GM18909 (cell line): ENCODE results near the gene ALOX15B.
A peak's percentile ranks its signal among the peaks of the same experiment; 100 is the strongest.
"Not testable (repeated sequence)": the region's sequence is repeated elsewhere in the genome, so short reads cannot be mapped to it uniquely, and the experiment has no call there.

Experiments used
- ATAC-seq: cut with Tn5 transposase; IDR thresholded peaks from one replicate; pipeline ENCODE4 v1.9.1; 2021; ENCODE audit warnings: mild to moderate bottlenecking; ENCODE audit not compliant: unreplicated experiment, poor library complexity

The ALOX15B gene

GRCh38 chr17:8076502-8077266 is 37.8 kb downstream of the ALOX15B start:
- no peak for ATAC-seq

GRCh38 chr17:8077939-8078338 is 39.1 kb downstream of the ALOX15B start:
- ATAC-seq, result not testable (repeated sequence)

GRCh38 chr17:8079291-8080207 is 40.7 kb downstream of the ALOX15B start:
- peak; percentile 60 for ATAC-seq

DNA sequence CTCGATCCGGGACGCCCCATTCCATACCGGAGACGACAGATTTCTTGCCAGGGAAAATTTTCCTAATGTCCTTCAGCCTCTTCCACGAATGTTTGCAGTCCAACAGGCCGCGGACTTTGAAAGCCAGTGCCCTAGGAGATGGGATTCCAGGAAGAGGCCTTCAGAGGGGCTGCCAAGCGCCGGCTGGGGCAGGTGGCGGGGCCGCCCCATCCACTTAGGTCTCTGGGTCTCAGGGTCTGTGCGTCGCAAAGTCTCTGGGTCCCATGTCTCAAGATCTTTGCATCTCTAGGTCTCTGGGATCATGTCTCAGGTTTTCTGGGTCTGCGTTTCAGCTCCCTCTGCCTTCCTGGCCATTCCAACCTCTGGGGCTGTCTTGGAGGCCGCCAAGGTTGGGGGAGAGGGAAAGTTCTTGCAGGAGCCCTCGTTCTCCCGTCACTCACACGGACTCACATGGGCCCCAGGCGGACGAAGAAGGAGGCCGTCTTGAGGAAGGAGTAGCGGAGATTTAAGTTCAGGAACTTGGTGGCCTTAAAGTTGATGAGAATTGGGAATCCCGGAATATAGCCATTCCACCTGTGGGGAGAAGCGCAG is 41.4 kb downstream of the ALOX15B start:
- ATAC-seq, result no peak

DNA sequence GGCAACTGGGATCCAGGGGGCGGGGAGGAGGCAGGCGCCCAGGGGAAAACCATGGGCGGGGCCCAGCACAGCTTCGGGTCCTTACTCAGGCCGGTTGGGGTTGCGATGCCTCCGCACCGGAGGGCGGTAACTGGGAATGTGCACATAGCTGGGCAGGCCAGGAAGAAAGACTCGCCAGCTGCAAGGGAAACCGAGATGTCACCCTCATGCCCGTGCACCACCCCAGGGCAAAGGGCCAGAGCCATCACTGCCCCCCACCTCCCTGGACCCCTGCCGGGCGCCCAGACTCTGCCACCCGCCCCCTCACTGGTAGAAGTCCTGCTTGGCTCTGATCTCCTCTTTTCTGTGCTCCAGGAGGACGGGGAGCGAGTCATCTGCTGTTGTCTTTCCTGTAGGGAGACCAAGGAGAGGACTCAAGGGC is 42.0 kb downstream of the ALOX15B start:
- no peak for ATAC-seq

GRCh38 chr17:8081876-8082275 is 43.0 kb downstream of the ALOX15B start:
- no peak for ATAC-seq

- ATAC-seq, result no peak
Measured at GRCh38 chr17:8082292-8082691, 43.4 kb downstream of the ALOX15B start.

DNA sequence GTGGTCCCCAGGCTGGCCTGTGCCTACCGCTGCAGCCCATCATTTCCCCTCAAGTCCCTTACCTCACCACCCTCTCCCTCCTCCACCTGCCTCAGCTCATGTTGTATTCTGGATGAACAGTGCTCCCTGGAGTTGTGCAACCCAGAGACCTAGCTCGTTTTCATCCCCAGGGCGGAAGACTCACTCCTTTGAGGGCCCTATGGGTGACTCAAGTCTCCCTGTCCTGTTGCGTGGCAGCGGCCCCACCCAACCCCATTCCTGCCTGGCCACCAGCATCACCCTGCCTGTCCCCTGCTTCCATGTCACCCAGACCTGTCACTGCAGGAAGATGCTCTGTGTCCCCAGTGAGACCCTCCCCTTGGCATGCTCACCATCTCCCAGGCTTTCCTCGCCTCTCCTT is 45.4 kb downstream of the ALOX15B start:
- ATAC-seq, result no peak

DNA sequence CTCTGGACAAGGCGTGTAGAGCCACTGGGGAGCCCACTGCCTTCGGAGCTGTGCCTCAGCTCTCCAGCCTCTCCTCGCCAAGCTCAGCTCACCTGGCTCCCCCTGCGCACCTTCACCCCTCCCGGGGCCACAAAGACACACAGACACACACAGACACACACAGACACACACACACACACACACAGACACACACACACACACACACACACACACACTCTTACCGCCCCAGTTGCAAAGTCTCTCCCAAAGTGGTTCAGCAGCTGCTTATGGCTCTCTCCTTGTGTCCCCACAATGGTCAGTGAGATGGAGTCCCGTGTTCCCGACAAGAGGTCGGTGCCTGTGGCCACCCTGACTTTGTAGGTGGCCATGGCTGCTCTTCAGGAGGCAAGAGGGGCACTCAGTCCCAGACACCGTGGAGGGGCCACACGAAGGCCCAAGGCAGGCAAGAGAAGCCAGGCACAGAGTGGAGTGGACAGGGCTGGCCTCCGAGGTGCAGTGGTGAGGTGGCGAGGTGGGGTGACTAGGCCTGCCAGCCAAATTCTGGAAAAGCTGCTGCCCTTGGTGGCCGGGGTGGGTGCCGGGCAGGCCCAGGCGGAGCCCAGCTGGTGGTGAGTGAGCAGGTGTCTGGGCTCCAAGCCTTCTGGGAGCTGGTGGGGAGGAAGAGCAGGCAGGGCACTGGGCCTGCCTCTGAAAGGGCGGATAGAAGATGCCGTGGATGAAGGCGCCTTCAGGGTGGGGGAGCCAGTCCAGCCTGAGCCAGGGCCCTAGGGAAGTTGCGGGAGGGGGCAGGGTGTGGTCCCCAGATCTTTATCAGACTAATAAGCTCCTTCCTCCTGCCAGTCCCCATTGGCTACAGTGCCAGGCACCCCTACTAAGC is 48.5 kb downstream of the ALOX15B start, which contains the start of gene ALOX12B:
ALOX12B (minus strand) TSS at position 642 of the 877 bp plus-strand sequence; CDS start at position 368, 274 bp downstream.
- ATAC-seq, result no peak

GRCh38 chr17:8087952-8088230 is 49.0 kb downstream of the ALOX15B start:
- no peak for ATAC-seq

DNA sequence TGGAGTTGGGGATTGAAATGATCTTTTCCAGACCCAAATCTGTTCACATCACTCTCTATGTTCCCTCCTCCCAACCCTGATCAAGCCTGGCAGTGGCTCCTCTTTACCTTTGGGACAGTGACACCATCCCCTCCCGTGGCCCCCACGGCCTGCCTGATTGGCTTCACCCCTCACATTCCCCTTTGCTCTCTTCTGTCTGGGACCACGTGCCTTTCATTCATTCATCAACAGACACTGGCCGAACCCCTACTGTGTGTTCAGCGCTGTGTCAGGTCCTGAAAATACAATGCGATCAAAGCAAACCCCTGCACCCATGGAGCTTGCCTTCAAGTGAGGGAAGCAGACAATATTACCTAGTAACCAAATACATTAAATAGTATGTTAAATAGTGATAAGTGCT is 50.9 kb downstream of the ALOX15B start:
- ATAC-seq, result no peak

- ATAC-seq, result peak; percentile 57
Measured at GRCh38 chr17:8091033-8091687, 52.3 kb downstream of the ALOX15B start.

GRCh38 chr17:8095361-8095760 is 56.5 kb downstream of the ALOX15B start:
- no peak for ATAC-seq

GRCh38 chr17:8096541-8096940 is 57.7 kb downstream of the ALOX15B start:
- no peak for ATAC-seq
